ENCODE measurements around the gene LRIG1.

The LRIG1 gene

GRCh38 chr3:66480666-66481065 lies 20.2 kb downstream of the LRIG1 start:
- TF ChIP-seq CTCF (IDR thresholded peaks at IDR 0.05; ENCODE audit: control insufficient read depth, insufficient read depth, low read depth, low read length, missing control alignments) = no peak

DNA sequence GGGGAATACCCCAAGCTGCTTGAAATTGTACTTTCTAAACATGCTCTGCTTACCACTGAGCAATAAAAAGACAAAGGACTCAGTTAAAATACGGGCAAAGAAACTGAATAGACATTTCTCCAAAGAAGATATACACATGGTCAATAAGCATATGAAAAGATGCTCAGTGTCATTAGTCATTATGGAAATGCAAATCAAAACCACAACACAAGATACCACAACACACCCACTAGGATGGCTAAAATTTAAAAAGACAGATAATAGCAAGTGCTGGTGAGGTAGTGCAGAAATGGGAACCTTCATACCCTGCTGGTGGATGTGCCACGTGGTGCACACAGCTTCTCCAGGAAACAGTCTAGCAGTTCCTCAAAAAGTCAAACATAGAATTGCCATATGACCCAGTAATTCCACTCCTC lies 21.3 kb downstream of the LRIG1 start:
- DNase-seq (ENCODE audit: low read depth) = no peak
- no peak for TF ChIP-seq CTCF (IDR thresholded peaks at IDR 0.05; ENCODE audit: control insufficient read depth, insufficient read depth, low read depth, low read length, missing control alignments)
- H3K4me3 ChIP-seq (ENCODE audit: control insufficient read depth, low read depth, low read length) = no peak overlapping the region

More at GRCh38 chr3:66480666-66481065, 20.2 kb downstream of the LRIG1 start:
- no peak overlapping the region for H3K4me3 ChIP-seq (ENCODE audit: control insufficient read depth, low read depth, low read length)
- DNase-seq (ENCODE audit: low read depth) = no peak

DNA sequence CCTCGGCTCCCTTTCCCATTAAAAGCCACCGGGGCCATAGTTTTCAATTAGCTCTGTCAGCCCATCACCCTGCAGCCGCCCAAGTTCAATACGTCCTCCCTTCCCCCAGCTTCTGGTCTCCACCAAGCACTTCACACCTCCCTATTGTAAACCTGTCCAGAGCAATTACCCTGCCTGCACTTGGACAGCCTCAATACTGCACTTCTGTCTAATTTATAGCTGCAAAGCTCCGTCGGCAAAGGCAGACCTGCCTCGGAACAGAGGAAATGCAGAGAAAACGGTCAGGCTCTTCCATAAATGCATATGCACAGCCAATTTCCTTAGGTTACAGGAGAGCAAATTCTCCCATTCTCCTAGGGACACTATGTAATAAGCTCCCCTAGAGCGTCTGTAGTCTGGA lies 21.9 kb downstream of the LRIG1 start:
- TF ChIP-seq CTCF (IDR thresholded peaks at IDR 0.05; ENCODE audit: control insufficient read depth, insufficient read depth, low read depth, low read length, missing control alignments) = no peak
- no peak for DNase-seq (ENCODE audit: low read depth)
- no peak overlapping the region for H3K4me3 ChIP-seq (ENCODE audit: control insufficient read depth, low read depth, low read length)

DNA sequence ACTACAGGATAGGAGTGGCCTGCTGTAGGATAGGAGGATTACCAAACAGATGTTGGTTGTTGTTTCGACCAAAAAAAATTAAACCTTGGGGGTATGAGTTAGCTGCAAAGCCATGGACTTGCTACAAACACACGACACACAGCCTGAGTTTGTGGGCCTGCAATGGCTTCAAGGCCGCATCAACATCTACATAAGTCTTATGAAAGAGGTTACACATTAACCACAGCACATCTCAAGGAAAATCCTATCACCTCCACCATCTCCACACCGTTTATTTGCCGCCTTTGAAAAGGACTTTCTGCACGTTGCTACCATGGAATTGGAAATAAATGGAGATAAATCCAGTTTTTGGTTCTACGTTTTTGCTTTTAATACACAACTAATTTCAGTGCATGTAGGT lies 23.0 kb downstream of the LRIG1 start:
- DNase-seq (ENCODE audit: low read depth) = no peak
- TF ChIP-seq CTCF (IDR thresholded peaks at IDR 0.05; ENCODE audit: control insufficient read depth, insufficient read depth, low read depth, low read length, missing control alignments) = no peak

DNA sequence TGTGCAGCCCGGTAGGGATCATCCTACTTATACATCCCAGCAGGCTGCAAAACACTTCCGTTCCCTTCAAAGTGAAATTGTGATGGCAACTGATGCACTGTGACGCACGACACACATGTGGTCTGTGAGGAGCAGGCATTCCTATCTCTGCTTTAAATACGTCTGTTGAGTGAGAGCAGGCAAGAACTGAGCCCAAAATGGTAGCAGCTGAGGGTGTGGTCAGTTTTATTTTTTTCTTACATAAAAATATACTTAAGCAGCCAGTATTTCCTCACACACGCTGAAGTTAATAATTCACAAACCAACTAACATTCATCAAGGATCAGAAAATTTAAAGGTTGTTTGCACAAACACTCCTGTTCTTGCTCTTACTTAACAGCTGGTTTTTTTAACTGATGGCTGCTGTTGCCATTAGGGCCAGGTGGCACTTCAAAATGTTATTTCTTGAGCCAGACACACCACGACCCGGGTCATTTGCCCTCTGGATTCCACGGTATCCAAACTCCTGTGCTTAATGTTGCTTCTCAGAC lies 23.9 kb downstream of the LRIG1 start:
- TF ChIP-seq CTCF (IDR thresholded peaks at IDR 0.05; ENCODE audit: control insufficient read depth, insufficient read depth, low read depth, low read length, missing control alignments) = no peak
- H3K4me3 ChIP-seq (ENCODE audit: control insufficient read depth, low read depth, low read length) = no peak overlapping the region
- DNase-seq (ENCODE audit: low read depth) = no peak

More for the DNA sequence above, 23.0 kb downstream of the LRIG1 start:
- H3K4me3 ChIP-seq (ENCODE audit: control insufficient read depth, low read depth, low read length) = no peak overlapping the region

- no peak for TF ChIP-seq CTCF (IDR thresholded peaks at IDR 0.05; ENCODE audit: control insufficient read depth, insufficient read depth, low read depth, low read length, missing control alignments)
- DNase-seq (ENCODE audit: low read depth) = no peak
Observed at GRCh38 chr3:66475386-66476020, 25.3 kb downstream of the LRIG1 start.

More at GRCh38 chr3:66475386-66476020, 25.3 kb downstream of the LRIG1 start:
- H3K4me3 ChIP-seq (ENCODE audit: control insufficient read depth, low read depth, low read length) = no peak overlapping the region

All from AG09309 (cell line).